OCI-LY7 (cell line): Measurements from ENCODE around the gene HIP1R. TPM values are rescaled to one million over a fixed set of nuclear protein-coding genes. Genes with fewer than 3 reads are reported as not detected.

Source experiments
- BruUV-seq: library from RNA; stranded (reverse); fragments of 400-500 nt; replicated peaks from 2 replicates; lab custom pipeline; 2021; lab: Mats Ljungman, UMichigan
- CTCF ChIA-PET: fragments of 300-600 bp; sonication (Branson Sonifier 250); formaldehyde crosslinking; loops from one replicate; lab custom pipeline; 2022; ENCODE audit warnings: antibody characterized with exemption; ENCODE audit not compliant: unreplicated experiment; lab: Charles Lee
- POLR2A ChIA-PET: fragments of 300-600 bp; sonication (Branson Sonifier 250); formaldehyde crosslinking; loops from one replicate; lab custom pipeline; 2022; ENCODE audit warnings: antibody characterized with exemption; lab: Charles Lee
- DNase-seq: peaks from one replicate; pipeline ENCODE4 v3.0.0-alpha.2; 2015; ENCODE audit warnings: low spot score
- H2AFZ ChIP-seq: fragments of 200-600 bp; sonication (generic), shearing (Covaris generic); 2 replicates; pipeline ENCODE4 v1.6.1; 2014; ENCODE audit warnings: mild to moderate bottlenecking, antibody characterized with exemption, low read length, moderate library complexity
- H3K27ac ChIP-seq: fragments of 200-600 bp; sonication (generic); 2 replicates; pipeline ENCODE4 v1.5.1; 2014; ENCODE audit warnings: mixed run types, low read depth, mild to moderate bottlenecking, moderate library complexity, low read length, inconsistent platforms; ENCODE audit not compliant: poor library complexity, severe bottlenecking
- H3K36me3 ChIP-seq: fragments of 200-600 bp; sonication (generic); 2 replicates; pipeline ENCODE4 v1.6.1; 2014; ENCODE audit warnings: mild to moderate bottlenecking, antibody characterized with exemption, low read length, moderate library complexity, mixed read lengths; ENCODE audit not compliant: insufficient read depth
- H3K4me1 ChIP-seq: fragments of 200-600 bp; sonication (generic); 2 replicates; pipeline ENCODE4 v1.5.1; 2014; ENCODE audit warnings: mild to moderate bottlenecking, low read length; ENCODE audit not compliant: insufficient read depth, poor library complexity, severe bottlenecking
- H3K4me2 ChIP-seq: fragments of 200-600 bp; sonication (generic); 2 replicates; pipeline ENCODE4 v1.6.1; 2014; ENCODE audit warnings: mild to moderate bottlenecking, low read length
- H3K4me3 ChIP-seq: fragments of 200-600 bp; sonication (generic); 2 replicates; pipeline ENCODE4 v1.5.1; 2014; ENCODE audit warnings: mild to moderate bottlenecking, low read depth, low read length; ENCODE audit not compliant: poor library complexity, severe bottlenecking
- H3K79me2 ChIP-seq: fragments of 200-600 bp; sonication (generic); 2 replicates; pipeline ENCODE4 v1.6.1; 2016; ENCODE audit warnings: low read depth, mild to moderate bottlenecking, low read length, moderate library complexity, mixed read lengths; ENCODE audit not compliant: insufficient read depth
- H3K9me2 ChIP-seq: fragments of 200-600 bp; sonication (generic); 2 replicates; pipeline ENCODE4 v1.6.1; 2016; ENCODE audit warnings: mild to moderate bottlenecking, low read length, mixed read lengths; ENCODE audit not compliant: insufficient read depth
- H3K9me3 ChIP-seq: fragments of 200-600 bp; sonication (generic); 2 replicates; pipeline ENCODE4 v1.6.1; 2014; ENCODE audit warnings: mild to moderate bottlenecking, mixed run types, low read length, mixed read lengths
- H4K20me1 ChIP-seq: fragments of 200-600 bp; sonication (generic); 2 replicates; pipeline ENCODE4 v1.6.1; 2014; ENCODE audit warnings: mild to moderate bottlenecking, antibody characterized with exemption, low read length, moderate library complexity, mixed read lengths; ENCODE audit not compliant: insufficient read depth
- CTCF ChIP-seq: fragments of 200-600 bp; sonication (generic); conservative IDR thresholded peaks from 2 replicates; pipeline ENCODE4 v1.5.1; 2014; ENCODE audit warnings: mild to moderate bottlenecking, antibody characterized with exemption, low read length, moderate library complexity, mixed read lengths
- EZH2phosphoT487 ChIP-seq: fragments of 200-600 bp; sonication (generic); IDR thresholded peaks from 2 replicates; pipeline ENCODE4 v1.6.1; 2018; ENCODE audit warnings: low read depth, borderline replicate concordance, mild to moderate bottlenecking, mixed run types, antibody characterized with exemption, low read length, moderate library complexity, mixed read lengths
- intact Hi-C: fragments of 100-400 bp; cut with micrococcal nuclease; formaldehyde crosslinking; loops from one replicate; pipeline ENCODE4 v1.10.0; 2022; ENCODE audit not compliant: unreplicated experiment
- total RNA-seq, 2 experiments: library from RNA; depleted of rRNA in 1 of 2; stranded (reverse); fragments of >200 nt in 1 of 2; shearing (Covaris generic) in 1 of 2; gene quantifications; 2 replicates each; pipeline ENCODE4 v1.2.3, GENCODE V29; 2014 to 2022

Gene HIP1R
- total RNA-seq, 2 experiments from 2014 or later, result 56.5 to 66.4 TPM

GRCh38 chr12:122855071-122855829 is 20.0 kb downstream of the HIP1R start:
- Histone ChIP-seq H3K4me2 (no peak overlapping the region), H3K27ac (no peak overlapping the region), H3K79me2 (no peaks in the 10 kb centered on the region), H3K4me3 (no peak overlapping the region), H2AFZ (no peak overlapping the region), H3K9me2 (no peaks in the 10 kb centered on the region), H3K4me1 (no peaks in the 10 kb centered on the region), H3K36me3 (peaks cover 49% of the 10 kb centered on the region), H4K20me1 (no peaks in the 10 kb centered on the region), H3K9me3 (no peaks in the 10 kb centered on the region)
- intact Hi-C loops, result no loop called here
- BruUV-seq, result no TSS peak
- ChIA-PET CTCF (interaction anchor here (0.6 to 1.8 kb wide), 2 partner anchors 61 to 66 kb away, joined by 4 to 6 read pairs; no protein-coding TSS in a partner anchor), POLR2A (interaction anchor here (0.6 kb wide), 1 partner anchor 860 kb away, joined by 3 read pairs; no protein-coding TSS in a partner anchor)
- no peak for DNase-seq
- TF ChIP-seq EZH2phosphoT487 (no peak), CTCF (no peak)

- ChIA-PET POLR2A (interaction anchor here (0.6 kb wide), 1 partner anchor 861 kb away, joined by 3 read pairs; no protein-coding TSS in a partner anchor), CTCF (interaction anchor here (1.8 kb wide), 1 partner anchor 62 kb away, joined by 6 read pairs; no protein-coding TSS in a partner anchor)
- no peaks in the 10 kb centered on the region for H3K79me2 ChIP-seq
- DNase-seq, result no peak
- no peaks in the 10 kb centered on the region for H3K9me2 ChIP-seq
- H3K4me2 ChIP-seq, result no peak overlapping the region
- H4K20me1 ChIP-seq, result no peaks in the 10 kb centered on the region
- H3K36me3 ChIP-seq, result peaks cover 53% of the 10 kb centered on the region
- H2AFZ ChIP-seq, result no peak overlapping the region
- no peak for TF ChIP-seq EZH2phosphoT487
- intact Hi-C loops, result no loop called here
- no peaks in the 10 kb centered on the region for H3K4me1 ChIP-seq
- H3K4me3 ChIP-seq, result no peak overlapping the region
- no TSS peak for BruUV-seq
- H3K9me3 ChIP-seq, result no peaks in the 10 kb centered on the region
- H3K27ac ChIP-seq, result no peak overlapping the region
Observed at GRCh38 chr12:122855928-122856831, 20.9 kb downstream of the HIP1R start.

GRCh38 chr12:122856999-122857671 is 21.9 kb downstream of the HIP1R start:
- Histone ChIP-seq H3K36me3 (peaks cover 55% of the 10 kb centered on the region), H3K79me2 (no peaks in the 10 kb centered on the region), H3K4me1 (no peaks in the 10 kb centered on the region), H3K9me2 (no peaks in the 10 kb centered on the region), H3K27ac (no peak overlapping the region), H3K4me2 (no peak overlapping the region), H2AFZ (no peak overlapping the region), H4K20me1 (no peaks in the 10 kb centered on the region), H3K4me3 (no peak overlapping the region), H3K9me3 (no peaks in the 10 kb centered on the region)
- TF ChIP-seq EZH2phosphoT487, result no peak
- no peak for TF ChIP-seq CTCF
- no TSS peak for BruUV-seq
- ChIA-PET CTCF (interaction anchor here (1.8 kb wide), 1 partner anchor 63 kb away, joined by 6 read pairs; no protein-coding TSS in a partner anchor), POLR2A (no interaction called here)
- intact Hi-C loops, result no loop called here
- DNase-seq, result no peak
